Neural progenitor cell (in vitro differentiated cells): ENCODE measurements around the gene MYO16. TPM values are rescaled to one million over a fixed set of nuclear protein-coding genes. Genes with fewer than 3 reads are reported as not detected.

Source experiments
- DNase-seq: peaks from one replicate; pipeline ENCODE4 v3.0.0-alpha.2; 2016; ENCODE audit warnings: low spot score
- H2AFZ ChIP-seq: fragments of 200-600 bp; sonication (generic); replicated peaks from 2 replicates; pipeline ENCODE4 v1.6.1; 2016; ENCODE audit warnings: antibody characterized with exemption
- H3F3A ChIP-seq: fragments of 200-600 bp; sonication (generic); 2 replicates; pipeline ENCODE4 v1.6.1; 2016; ENCODE audit warnings: antibody characterized with exemption, low read depth
- H3K27ac ChIP-seq: fragments of 200-600 bp; sonication (generic); 2 replicates; pipeline ENCODE4 v1.5.1; 2016; ENCODE audit warnings: mild to moderate bottlenecking
- H3K27me3 ChIP-seq: fragments of 200-600 bp; sonication (generic); 2 replicates; pipeline ENCODE4 v1.6.1; 2016; ENCODE audit warnings: mild to moderate bottlenecking, moderate library complexity
- H3K36me3 ChIP-seq: fragments of 200-600 bp; sonication (generic); 2 replicates; pipeline ENCODE4 v1.5.1; 2016
- H3K4me1 ChIP-seq: fragments of 200-600 bp; sonication (generic); 2 replicates; pipeline ENCODE4 v1.6.1; 2016; ENCODE audit warnings: mixed run types
- H3K4me2 ChIP-seq: fragments of 200-600 bp; sonication (generic); 2 replicates; pipeline ENCODE4 v1.6.1; 2016
- H3K4me3 ChIP-seq: fragments of 200-600 bp; sonication (generic); 2 replicates; pipeline ENCODE4 v1.5.1; 2016
- H3K79me2 ChIP-seq: fragments of 200-600 bp; sonication (generic); 2 replicates; pipeline ENCODE4 v1.6.1; 2016; ENCODE audit warnings: low read depth
- H3K9ac ChIP-seq: fragments of 200-600 bp; sonication (generic); 2 replicates; pipeline ENCODE4 v1.6.1; 2016
- H3K9me3 ChIP-seq: fragments of 200-600 bp; sonication (generic); 2 replicates; pipeline ENCODE4 v1.5.1; 2016; ENCODE audit warnings: low read depth
- H4K20me1 ChIP-seq: fragments of 200-600 bp; sonication (generic); 2 replicates; pipeline ENCODE4 v1.6.1; 2016; ENCODE audit warnings: low read depth
- H3K27ac Mint-ChIP-seq: 3 replicates; pipeline ENCODE4 v1.8.0; 2021; ENCODE audit warnings: mixed read lengths
- H3K27me3 Mint-ChIP-seq: 2 replicates; pipeline ENCODE4 v1.8.0; 2022; ENCODE audit warnings: low read depth, mild to moderate bottlenecking, inconsistent platforms, moderate library complexity, mixed read lengths; ENCODE audit not compliant: insufficient read depth
- H3K36me3 Mint-ChIP-seq: 3 replicates; pipeline ENCODE4 v1.8.0; 2021; ENCODE audit warnings: mixed read lengths
- H3K4me1 Mint-ChIP-seq: 3 replicates; pipeline ENCODE4 v1.8.0; 2021; ENCODE audit warnings: mixed read lengths
- H3K4me3 Mint-ChIP-seq: 3 replicates; pipeline ENCODE4 v1.8.0; 2021; ENCODE audit warnings: mild to moderate bottlenecking, moderate library complexity, mixed read lengths
- H3K9me3 Mint-ChIP-seq: 3 replicates; pipeline ENCODE4 v1.8.0; 2020; ENCODE audit warnings: mixed read lengths
- EZH2 ChIP-seq: fragments of 200-600 bp; sonication (generic); IDR thresholded peaks from 2 replicates; pipeline ENCODE4 v1.6.1; 2017; ENCODE audit warnings: antibody characterized with exemption, mild to moderate bottlenecking, moderate library complexity
- EZH2phosphoT487 ChIP-seq: fragments of 200-600 bp; sonication (generic); IDR thresholded peaks from 2 replicates; pipeline ENCODE4 v1.6.1; 2017; ENCODE audit warnings: antibody characterized with exemption
- total RNA-seq: library from RNA; depleted of rRNA; stranded (reverse); fragments of >200 nt; gene quantifications from 2 replicates; pipeline ENCODE4 v1.2.3, GENCODE V29; 2015; ENCODE audit warnings: low replicate concordance
- TF ChIP-seq, protein P1 (sequence below): fragments of 200-600 bp; sonication (generic); IDR thresholded peaks from 2 replicates; pipeline ENCODE4 v1.5.1; 2017; ENCODE audit warnings: antibody characterized with exemption, mild to moderate bottlenecking

The MYO16 gene
- total RNA-seq, 1 donor from 2014 or later, result 0.41 TPM

DNA sequence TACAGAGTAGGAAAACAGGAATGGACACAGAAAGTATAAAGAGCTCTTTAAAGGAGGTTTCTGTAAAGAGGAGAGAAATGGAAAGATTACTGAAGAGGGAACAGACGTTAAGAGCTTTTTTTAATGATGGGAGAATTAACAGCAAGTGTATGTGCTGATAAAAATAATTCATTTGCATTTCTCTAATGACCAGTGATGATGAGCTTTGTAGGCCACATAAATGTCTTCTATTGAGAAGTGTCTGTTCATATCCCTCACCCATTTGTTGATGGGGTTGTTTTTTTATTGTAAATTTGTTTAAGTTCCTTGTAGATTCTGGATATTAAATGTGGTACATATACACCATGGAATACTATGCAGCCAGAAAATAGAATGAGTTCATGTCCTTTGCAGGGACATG is 40.0 kb downstream of the MYO16 start:
- H3K79me2 ChIP-seq, result no peaks in the 10 kb centered on the region
- peak; percentile 12 for DNase-seq
- Mint-ChIP-seq H3K27me3 (no peaks in the 10 kb centered on the region), H3K4me3 (no peak overlapping the region), H3K9me3 (no peaks in the 10 kb centered on the region), H3K36me3 (no peaks in the 10 kb centered on the region), H3K4me1 (no peaks in the 10 kb centered on the region), H3K27ac (no peak overlapping the region)
- no peaks in the 10 kb centered on the region for H3K9me3 ChIP-seq
- H2AFZ ChIP-seq, result no peak overlapping the region
- TF ChIP-seq EZH2, result no peak
- no peak for TF ChIP-seq EZH2phosphoT487
- TF ChIP-seq, protein P1, sequence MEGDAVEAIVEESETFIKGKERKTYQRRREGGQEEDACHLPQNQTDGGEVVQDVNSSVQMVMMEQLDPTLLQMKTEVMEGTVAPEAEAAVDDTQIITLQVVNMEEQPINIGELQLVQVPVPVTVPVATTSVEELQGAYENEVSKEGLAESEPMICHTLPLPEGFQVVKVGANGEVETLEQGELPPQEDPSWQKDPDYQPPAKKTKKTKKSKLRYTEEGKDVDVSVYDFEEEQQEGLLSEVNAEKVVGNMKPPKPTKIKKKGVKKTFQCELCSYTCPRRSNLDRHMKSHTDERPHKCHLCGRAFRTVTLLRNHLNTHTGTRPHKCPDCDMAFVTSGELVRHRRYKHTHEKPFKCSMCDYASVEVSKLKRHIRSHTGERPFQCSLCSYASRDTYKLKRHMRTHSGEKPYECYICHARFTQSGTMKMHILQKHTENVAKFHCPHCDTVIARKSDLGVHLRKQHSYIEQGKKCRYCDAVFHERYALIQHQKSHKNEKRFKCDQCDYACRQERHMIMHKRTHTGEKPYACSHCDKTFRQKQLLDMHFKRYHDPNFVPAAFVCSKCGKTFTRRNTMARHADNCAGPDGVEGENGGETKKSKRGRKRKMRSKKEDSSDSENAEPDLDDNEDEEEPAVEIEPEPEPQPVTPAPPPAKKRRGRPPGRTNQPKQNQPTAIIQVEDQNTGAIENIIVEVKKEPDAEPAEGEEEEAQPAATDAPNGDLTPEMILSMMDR, result no peak
- H3K9ac ChIP-seq, result no peak overlapping the region
- no peaks in the 10 kb centered on the region for H3K36me3 ChIP-seq
- H3K27ac ChIP-seq, result no peak overlapping the region
- H3K4me1 ChIP-seq, result no peaks in the 10 kb centered on the region
- no peak overlapping the region for H3K4me2 ChIP-seq
- H3F3A ChIP-seq, result no peaks in the 10 kb centered on the region
- no peaks in the 10 kb centered on the region for H3K27me3 ChIP-seq
- no peak overlapping the region for H3K4me3 ChIP-seq
- no peaks in the 10 kb centered on the region for H4K20me1 ChIP-seq

DNA sequence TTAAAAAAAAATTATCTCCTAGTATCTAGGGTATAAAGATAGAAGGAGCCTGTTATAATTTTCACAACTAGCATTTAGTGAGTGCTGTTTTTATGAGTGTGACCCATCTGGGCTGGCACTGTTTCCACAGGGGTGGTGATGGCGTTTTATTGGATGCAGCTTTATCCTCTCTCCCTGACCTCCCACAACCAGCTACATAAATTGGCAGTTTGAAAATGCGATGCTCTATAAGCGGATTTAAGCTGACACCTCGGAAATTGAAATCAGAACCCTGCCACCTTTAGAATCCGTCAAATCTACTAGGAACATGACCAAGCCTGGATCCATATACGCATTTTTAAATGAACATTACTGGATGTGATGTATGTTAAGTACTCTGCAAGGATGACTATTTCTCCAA is 44.9 kb downstream of the MYO16 start:
- H3K9me3 Mint-ChIP-seq, result no peaks in the 10 kb centered on the region
- H3K4me3 Mint-ChIP-seq, result no peak overlapping the region
- no peak overlapping the region for H3K27ac Mint-ChIP-seq
- H3K9ac ChIP-seq, result no peak overlapping the region
- H3K4me3 ChIP-seq, result no peak overlapping the region
- H3K79me2 ChIP-seq, result no peaks in the 10 kb centered on the region
- H3K4me1 Mint-ChIP-seq, result no peaks in the 10 kb centered on the region
- no peaks in the 10 kb centered on the region for H3K27me3 ChIP-seq
- no peak overlapping the region for H3K4me2 ChIP-seq
- DNase-seq, result no peak
- TF ChIP-seq EZH2phosphoT487 (no peak), EZH2 (no peak)
- TF ChIP-seq, protein P1, result no peak
- H3K4me1 ChIP-seq, result no peaks in the 10 kb centered on the region
- no peaks in the 10 kb centered on the region for H3K36me3 ChIP-seq
- H3K36me3 Mint-ChIP-seq, result no peaks in the 10 kb centered on the region
- no peak overlapping the region for H3K27ac ChIP-seq
- H3F3A ChIP-seq, result no peaks in the 10 kb centered on the region
- no peaks in the 10 kb centered on the region for H4K20me1 ChIP-seq
- H3K9me3 ChIP-seq, result no peaks in the 10 kb centered on the region
- H3K27me3 Mint-ChIP-seq, result no peaks in the 10 kb centered on the region
- H2AFZ ChIP-seq, result no peak overlapping the region

DNA sequence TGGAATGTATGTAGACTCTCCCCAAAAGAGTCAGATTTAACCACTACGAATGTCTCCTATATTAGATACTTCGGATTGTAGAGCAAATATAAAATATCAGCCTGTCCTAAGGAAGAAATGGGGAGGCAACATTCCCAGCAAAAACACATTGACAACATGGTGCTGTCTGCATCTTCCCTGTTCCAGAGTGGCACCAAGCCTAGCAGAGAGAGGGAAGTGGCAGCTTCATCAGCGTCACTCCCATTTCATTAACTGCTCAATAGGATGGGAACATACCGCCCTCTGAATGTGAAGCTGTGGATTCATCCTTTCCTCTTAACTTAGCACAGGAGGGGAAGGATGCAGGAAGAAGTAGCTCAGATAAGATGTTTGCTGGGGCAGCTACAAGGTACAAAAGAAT is 45.4 kb downstream of the MYO16 start:
- Histone ChIP-seq H3F3A (no peaks in the 10 kb centered on the region), H3K79me2 (no peaks in the 10 kb centered on the region), H4K20me1 (no peaks in the 10 kb centered on the region), H3K36me3 (no peaks in the 10 kb centered on the region), H3K9ac (no peak overlapping the region), H3K27ac (no peak overlapping the region), H3K27me3 (no peaks in the 10 kb centered on the region), H3K4me2 (no peak overlapping the region), H3K4me1 (no peaks in the 10 kb centered on the region), H2AFZ (no peak overlapping the region), H3K9me3 (no peaks in the 10 kb centered on the region), H3K4me3 (no peak overlapping the region)
- Mint-ChIP-seq H3K27ac (no peak overlapping the region), H3K9me3 (no peaks in the 10 kb centered on the region), H3K4me1 (no peaks in the 10 kb centered on the region), H3K4me3 (no peak overlapping the region), H3K27me3 (no peaks in the 10 kb centered on the region), H3K36me3 (no peaks in the 10 kb centered on the region)
- no peak for TF ChIP-seq EZH2
- no peak for TF ChIP-seq EZH2phosphoT487
- TF ChIP-seq, protein P1, result no peak
- DNase-seq, result no peak
